ENCODE measurements around the gene ITGA3.

ITGA3 gene

GRCh38 chr17:50055426-50056216 is at the start of gene ITGA3:
ITGA3 (plus strand) TSS chr17:50056110; CDS start chr17:50056440, 330 bp downstream.
- H3K4me3 ChIP-seq (ENCODE audit: low read depth, low read length): peak within 1 kb of the TSS; percentile 78
- TF ChIP-seq, protein P1, sequence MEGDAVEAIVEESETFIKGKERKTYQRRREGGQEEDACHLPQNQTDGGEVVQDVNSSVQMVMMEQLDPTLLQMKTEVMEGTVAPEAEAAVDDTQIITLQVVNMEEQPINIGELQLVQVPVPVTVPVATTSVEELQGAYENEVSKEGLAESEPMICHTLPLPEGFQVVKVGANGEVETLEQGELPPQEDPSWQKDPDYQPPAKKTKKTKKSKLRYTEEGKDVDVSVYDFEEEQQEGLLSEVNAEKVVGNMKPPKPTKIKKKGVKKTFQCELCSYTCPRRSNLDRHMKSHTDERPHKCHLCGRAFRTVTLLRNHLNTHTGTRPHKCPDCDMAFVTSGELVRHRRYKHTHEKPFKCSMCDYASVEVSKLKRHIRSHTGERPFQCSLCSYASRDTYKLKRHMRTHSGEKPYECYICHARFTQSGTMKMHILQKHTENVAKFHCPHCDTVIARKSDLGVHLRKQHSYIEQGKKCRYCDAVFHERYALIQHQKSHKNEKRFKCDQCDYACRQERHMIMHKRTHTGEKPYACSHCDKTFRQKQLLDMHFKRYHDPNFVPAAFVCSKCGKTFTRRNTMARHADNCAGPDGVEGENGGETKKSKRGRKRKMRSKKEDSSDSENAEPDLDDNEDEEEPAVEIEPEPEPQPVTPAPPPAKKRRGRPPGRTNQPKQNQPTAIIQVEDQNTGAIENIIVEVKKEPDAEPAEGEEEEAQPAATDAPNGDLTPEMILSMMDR (conservative IDR thresholded peaks at IDR 0.05; ENCODE audit: low read depth, low read length): no peak
- DNase-seq (ENCODE audit: low read depth): peak; percentile 83

DNA sequence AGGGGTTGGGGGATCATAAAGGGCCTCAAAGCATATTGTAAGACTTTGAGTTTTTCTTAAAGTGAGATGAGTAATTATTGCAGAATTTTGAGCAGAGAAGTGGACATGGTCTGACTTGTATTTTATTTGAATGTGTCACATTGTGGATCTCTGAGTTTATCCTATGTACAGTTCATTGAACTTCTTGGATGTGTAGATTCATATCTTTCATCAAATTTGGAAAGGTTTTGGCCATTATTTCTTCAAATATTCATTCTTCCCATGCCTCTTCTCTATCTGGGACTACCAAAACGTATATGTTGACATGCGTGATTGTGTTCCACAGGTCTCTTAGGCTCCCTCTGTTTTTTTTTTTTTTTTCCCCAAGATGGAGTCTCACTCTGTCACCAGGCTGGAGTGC is 46.6 kb upstream of the ITGA3 start:
- DNase-seq (ENCODE audit: low read depth): no peak
- H3K4me3 ChIP-seq (ENCODE audit: low read depth, low read length): no peak overlapping the region
- TF ChIP-seq, protein P1 (conservative IDR thresholded peaks at IDR 0.05; ENCODE audit: low read depth, low read length): no peak

DNA sequence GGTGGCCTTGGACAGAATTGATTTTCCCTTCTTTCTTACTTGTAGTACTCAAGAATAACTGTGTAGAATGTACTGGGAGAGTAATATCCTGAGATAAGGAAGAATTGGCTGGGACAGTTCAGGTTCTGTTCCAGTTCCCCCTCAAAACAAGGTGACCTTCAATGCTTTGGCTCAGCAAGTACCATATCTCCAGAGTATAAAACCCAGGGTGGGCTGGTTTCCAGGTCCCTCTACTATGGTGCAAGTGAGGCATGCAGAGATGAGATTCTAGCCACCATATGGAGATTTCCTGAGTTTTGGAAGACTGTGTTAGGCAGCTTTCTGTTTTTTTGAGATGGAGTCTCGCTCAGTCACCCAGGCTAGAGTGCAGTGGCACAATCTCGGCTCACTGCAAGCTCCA is 42.8 kb upstream of the ITGA3 start:
- H3K4me3 ChIP-seq (ENCODE audit: low read depth, low read length): no peak overlapping the region
- DNase-seq (ENCODE audit: low read depth): no peak
- TF ChIP-seq, protein P1 (conservative IDR thresholded peaks at IDR 0.05; ENCODE audit: low read depth, low read length): no peak

DNA sequence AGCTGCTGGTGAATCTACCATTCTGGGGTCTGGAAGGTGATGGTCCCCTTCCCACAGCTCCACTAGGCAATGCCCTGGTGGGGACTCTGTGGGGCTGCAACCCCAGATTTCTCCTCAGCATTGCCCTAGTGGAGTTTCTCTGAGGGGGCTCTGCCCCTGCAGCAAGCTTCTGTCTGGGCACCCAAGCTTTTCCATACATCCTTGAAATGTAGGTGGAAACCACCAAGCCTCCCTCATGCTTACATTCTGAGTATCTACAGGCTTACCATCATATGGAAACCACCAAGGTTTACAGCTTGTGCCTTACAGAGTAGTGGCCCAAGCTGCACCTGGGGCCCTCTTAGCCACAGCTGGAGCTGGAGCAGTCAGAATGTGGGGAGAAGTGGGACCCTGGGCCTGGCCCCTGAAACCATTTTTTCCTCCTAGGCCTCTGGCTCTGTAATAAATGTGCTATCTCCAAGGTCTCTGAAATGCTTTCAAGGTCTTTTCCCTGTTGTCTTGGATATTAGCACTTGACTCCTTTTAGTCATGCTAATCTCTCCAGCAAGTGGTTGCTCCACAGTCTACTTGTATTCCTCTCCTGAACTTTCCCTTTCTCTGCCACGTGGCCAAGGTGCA is 41.3 kb upstream of the ITGA3 start:
- no peak overlapping the region for H3K4me3 ChIP-seq (ENCODE audit: low read depth, low read length)
- no peak for DNase-seq (ENCODE audit: low read depth)
- TF ChIP-seq, protein P1 (conservative IDR thresholded peaks at IDR 0.05; ENCODE audit: low read depth, low read length): no peak

DNA sequence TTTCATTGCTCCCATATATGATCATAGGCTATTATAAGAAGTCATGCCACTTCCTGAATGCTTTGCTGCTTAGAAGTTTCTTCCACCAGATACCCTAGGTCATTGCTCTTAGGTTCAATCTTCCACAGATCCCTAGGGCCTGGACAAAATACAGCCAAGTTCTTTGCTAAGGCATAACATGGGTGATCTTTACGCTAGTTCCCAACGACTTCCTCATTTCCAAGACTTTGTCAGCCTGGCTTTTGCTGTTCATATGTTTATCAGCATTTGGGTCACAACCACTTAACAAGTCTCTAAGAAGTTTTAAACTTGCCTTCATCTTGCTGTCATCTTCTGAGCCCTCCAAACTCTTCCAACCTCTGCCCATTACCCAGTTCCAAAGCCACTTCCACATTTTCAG is 40.8 kb upstream of the ITGA3 start:
- TF ChIP-seq, protein P1 (conservative IDR thresholded peaks at IDR 0.05; ENCODE audit: low read depth, low read length): no peak
- no peak for DNase-seq (ENCODE audit: low read depth)
- H3K4me3 ChIP-seq (ENCODE audit: low read depth, low read length): no peak overlapping the region

- no peak for DNase-seq (ENCODE audit: low read depth)
- no peak overlapping the region for H3K4me3 ChIP-seq (ENCODE audit: low read depth, low read length)
- TF ChIP-seq, protein P1 (conservative IDR thresholded peaks at IDR 0.05; ENCODE audit: low read depth, low read length): no peak
Measured at GRCh38 chr17:50018909-50019308, 37.0 kb upstream of the ITGA3 start.
